PC-3 (cell line): ENCODE results near the gene FMO3.

Experiments
- CTCF ChIP-seq: fragments of 300-600 bp; sonication (generic); conservative IDR thresholded peaks from 2 replicates; pipeline ENCODE4 v1.5.1; 2017; ENCODE audit warnings: antibody characterized with exemption, low read depth, mild to moderate bottlenecking, low read length
- EZH2phosphoT487 ChIP-seq: fragments of 300-600 bp; sonication (generic); IDR thresholded peaks from 2 replicates; pipeline ENCODE4 v1.6.1; 2018; ENCODE audit warnings: mild to moderate bottlenecking, antibody characterized with exemption, low read length, borderline replicate concordance

- TF ChIP-seq CTCF = no peak
- TF ChIP-seq EZH2phosphoT487 = no peak
Measured at GRCh38 chr1:171116676-171117075, 26.0 kb downstream of the FMO3 start.
